Measurements from ENCODE around the gene GZF1. TPM values are rescaled to one million over a fixed set of nuclear protein-coding genes. Genes with fewer than 3 reads are reported as not detected.

GZF1 gene
- total RNA-seq, 2 donors from 2014 or later = 12.9 to 18.7 TPM

DNA sequence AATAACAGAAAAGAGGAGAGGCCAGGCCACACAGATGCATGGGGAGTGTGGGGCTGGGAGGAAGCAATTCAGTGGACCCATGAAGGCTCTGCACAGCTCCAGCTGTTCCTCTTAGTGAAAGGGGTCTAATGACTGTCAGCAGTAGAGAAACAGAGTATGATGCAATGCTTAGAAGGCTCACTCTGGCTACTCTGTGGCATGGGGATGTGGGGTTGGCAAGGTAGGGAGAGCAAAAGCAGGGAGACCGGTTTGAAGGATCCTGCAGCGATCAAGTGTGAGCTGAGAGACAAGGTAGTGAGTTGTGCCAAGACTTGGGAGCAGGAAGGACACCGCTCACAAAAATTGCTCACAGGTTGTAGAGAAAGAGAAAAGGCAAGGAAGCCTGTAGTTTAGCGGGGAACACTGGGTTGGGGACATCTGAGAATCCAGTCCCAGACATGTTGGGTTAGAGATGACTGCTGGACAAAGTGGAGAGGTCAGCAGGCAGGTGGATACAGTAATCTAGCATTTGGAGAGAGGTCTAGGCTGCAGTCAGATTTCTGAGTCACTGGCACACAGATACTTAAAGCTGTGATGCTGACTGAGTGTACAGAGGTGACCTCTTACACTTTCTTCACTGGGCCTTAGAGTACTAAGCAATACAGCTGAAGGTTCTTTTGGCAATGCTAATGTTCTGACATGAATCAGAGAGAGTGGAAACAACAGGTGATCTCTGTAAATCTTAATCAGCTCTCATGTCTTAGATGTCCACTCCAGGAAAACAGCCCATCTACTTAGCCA is 32.2 kb downstream of the GZF1 start:
- intact Hi-C loops (cut with DNase I) = no loop called here
- ATAC-seq = peak in 1 of 2 donors; percentile 15
- DNase-seq = no peak

DNA sequence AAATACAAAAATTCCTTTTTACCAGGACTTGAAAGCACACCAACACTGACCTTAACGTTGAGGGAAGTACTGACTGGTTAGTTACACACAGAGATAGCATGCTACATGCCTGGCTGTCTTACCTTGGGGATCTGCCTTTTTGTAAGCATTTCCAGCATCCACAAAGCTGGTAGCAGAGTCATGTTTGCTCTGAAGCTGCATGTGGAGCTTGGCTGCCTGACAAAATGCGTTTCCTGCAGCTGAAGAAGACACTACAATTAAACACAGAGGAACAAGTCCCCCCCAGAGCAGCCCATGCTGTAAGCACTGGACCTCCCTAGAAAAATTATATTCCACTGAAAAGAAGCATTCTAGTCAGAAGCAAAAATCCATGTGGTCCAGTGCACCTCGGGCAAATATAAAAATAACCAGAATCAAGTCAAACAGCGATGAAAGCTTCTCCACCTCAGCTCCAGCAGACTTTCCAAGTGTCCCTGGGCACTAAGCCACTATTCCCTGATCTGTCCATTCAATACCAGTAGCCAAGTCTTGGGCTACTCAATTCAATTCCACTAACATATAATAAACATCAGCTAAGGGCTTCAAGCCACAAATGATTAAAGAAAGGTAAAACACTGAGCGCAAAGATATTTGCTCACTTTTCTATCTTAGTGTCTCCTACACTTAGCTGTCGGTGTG is 35.1 kb downstream of the GZF1 start:
- intact Hi-C loops (cut with DNase I) = no loop called here
- ATAC-seq = no peak
- DNase-seq = no peak

DNA sequence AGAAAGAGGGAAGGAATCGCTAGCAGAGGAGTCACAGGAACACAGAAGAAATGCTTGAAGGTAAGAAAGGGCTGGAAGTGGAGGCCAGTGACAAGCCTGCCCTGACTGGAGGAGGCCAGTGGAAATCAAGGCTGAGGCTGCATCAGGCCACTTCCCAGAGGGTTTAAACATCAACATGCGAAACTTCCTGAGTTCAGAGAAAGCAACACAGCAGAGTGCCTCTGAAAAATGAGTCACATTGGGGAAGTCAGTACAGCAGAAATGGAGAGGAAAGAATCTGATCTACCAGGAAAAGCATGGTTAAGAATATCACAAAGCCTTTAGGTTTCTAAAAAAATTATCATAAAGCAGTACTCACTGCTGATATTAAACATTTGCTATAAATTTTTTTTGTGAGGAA is 36.0 kb downstream of the GZF1 start:
- DNase-seq = peak; percentile 26
- peak in 1 of 2 donors; percentile 45 for ATAC-seq
- intact Hi-C loops (cut with DNase I) = no loop called here

GRCh38 chr20:23399568-23400241 is 37.7 kb downstream of the GZF1 start:
- ATAC-seq = no peak
- intact Hi-C loops (cut with DNase I) = no loop called here
- no peak for DNase-seq

DNA sequence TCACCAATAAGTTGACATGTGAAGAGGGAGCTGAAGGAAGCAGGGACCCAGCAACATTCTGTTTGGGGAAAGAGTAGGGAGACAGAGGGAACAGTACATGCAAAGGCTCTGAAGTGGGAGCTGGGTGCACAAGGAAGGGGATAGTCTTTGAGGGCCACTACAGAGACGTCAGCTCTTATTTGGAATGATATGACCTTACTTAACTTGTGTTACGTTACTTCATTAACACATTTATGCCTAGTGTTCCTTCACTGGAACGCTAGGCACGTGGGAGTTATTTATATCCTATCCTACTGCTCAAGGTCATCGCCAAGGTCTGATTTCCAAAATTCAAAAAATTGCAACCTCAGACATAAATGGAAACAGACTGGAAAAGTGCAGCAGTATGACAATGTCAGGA is 39.1 kb downstream of the GZF1 start:
- DNase-seq = no peak
- peak; percentile 34 to 55 for ATAC-seq
- intact Hi-C loops (cut with DNase I) = no loop called here

DNA sequence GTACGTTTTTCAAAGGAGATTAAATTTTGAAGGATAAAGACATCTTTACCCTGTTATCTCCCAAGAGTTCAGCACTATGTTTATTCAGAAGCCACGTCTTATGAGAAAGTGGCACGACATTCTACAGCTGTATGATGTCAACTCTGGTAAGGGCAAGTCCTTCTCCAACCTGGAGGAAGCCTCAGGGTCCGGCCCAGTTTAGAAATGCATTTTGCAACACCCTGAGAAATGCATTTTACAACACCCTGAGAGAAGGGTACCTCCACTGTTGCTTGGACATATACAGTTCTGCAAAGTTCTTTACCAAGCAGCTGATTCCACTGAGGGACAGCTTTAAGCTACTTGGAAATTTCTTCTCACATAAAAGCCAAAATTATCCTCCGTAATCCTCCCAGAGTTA is 41.8 kb downstream of the GZF1 start:
- intact Hi-C loops (cut with DNase I) = no loop called here
- no peak for ATAC-seq
- no peak for DNase-seq

- ATAC-seq (peak; percentile 34 to 87), DNase-seq (no peak)
- intact Hi-C loops (cut with DNase I) = no loop called here
Measured at GRCh38 chr20:23404196-23404595, 42.2 kb downstream of the GZF1 start.

DNA sequence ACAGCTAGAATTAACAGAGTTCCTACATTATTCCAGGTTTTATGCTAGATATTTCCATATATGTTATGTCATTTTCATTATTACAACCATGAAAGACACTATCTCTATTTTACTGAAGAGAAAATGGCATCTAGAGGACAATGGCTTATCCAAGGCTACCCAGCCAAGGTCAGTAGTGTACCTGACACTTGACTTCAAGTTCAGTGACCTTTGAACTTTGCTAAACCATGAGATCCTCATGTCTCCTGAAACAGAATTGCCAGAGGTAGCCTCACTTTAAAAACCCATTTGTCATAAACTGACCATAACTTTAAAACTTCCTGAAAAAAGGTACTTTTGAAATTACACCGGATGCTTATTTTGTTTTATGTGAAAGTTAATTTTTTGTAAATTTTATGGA is 44.9 kb downstream of the GZF1 start:
- DNase-seq (no peak), ATAC-seq (no peak)
- intact Hi-C loops (cut with DNase I) = no loop called here

- ATAC-seq = no peak
- DNase-seq = no peak
- intact Hi-C loops (cut with DNase I) = no loop called here
Measured at GRCh38 chr20:23407781-23408464, 45.9 kb downstream of the GZF1 start.

DNA sequence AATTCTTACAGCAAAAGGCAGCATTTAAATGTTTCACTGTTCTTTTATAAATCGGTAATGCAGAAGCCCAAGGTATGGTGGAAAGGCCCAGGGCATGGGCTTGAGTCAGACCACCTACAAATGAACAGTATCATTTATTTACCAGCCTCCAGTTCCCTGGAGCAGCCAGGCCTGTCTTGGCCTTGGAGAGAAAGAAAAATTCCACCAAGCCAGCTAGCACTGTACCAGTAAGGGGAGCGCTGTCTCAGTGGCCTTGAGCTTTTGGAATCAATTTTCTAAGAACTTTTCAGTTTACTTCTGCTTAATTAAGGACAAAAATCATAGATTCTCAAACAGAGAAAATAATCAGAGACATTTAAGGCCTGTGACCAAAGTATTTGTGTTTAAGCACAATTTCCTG is 47.0 kb downstream of the GZF1 start:
- intact Hi-C loops (cut with DNase I) = no loop called here
- ATAC-seq (no peak), DNase-seq (no peak)

- ATAC-seq (no peak), DNase-seq (no peak)
- intact Hi-C loops (cut with DNase I) = no loop called here
Measured at GRCh38 chr20:23409800-23410199, 47.8 kb downstream of the GZF1 start.

DNA sequence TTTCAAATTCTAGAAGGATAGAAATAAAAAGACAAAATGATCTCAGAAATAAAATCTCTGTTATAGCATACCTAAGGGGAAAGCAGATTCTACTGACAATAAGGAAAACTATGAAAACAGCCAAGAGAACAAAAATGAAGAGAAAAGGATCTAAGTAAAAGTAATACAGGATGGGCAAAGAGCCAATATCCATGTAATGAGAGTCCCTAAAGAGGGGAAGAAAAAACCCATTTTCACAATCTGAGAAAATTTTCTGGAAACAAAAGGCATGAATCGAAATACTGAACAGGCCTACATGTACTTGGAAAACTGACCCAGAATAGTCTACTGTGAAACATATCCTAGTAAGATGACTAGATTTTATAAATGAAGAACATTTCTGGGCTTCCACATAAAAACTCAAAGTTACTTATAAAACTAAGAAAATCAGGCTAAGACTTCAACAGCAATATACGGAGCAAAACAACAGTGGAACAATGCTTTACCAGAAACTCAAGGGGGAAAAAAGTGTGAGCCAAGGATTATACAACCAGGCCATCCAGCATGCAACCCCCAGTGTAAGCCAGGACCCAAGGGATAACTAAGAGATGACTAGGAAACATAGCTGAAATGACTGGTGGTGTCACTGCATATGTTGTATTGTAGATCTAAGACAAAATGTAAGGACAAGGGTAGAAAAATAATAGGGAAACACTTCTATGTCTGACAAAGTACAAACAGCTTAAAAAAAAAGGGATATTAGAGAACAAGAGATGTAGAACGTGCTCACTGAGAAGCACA is 49.1 kb downstream of the GZF1 start:
- intact Hi-C loops (cut with DNase I) = no loop called here
- no peak for DNase-seq
- ATAC-seq = no peak

DNA sequence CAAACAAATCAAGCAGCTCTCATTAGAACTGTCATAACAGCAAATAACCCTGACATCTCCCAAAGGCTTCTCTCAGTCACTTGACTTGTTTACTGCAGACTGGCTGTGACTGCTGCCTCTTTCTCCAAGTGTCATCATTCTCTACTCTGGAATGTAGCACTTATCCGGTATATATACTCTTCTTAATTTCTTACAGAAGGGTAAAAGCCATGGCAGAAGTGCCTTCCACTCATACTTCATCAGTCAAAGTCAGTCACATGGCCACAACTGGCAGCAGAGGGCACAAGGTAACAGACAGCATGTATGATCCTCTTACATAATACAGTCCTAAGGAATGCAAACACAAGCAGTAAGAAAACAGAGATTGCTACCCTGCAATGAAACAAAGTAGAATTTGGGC is 50.0 kb downstream of the GZF1 start:
- ATAC-seq (peak in 1 of 2 donors; percentile 49), DNase-seq (no peak)
- intact Hi-C loops (cut with DNase I) = no loop called here

GRCh38 chr20:23413862-23414422 is 52.0 kb downstream of the GZF1 start:
- ATAC-seq = no peak
- no peak for DNase-seq
- intact Hi-C loops (cut with DNase I) = no loop called here

DNA sequence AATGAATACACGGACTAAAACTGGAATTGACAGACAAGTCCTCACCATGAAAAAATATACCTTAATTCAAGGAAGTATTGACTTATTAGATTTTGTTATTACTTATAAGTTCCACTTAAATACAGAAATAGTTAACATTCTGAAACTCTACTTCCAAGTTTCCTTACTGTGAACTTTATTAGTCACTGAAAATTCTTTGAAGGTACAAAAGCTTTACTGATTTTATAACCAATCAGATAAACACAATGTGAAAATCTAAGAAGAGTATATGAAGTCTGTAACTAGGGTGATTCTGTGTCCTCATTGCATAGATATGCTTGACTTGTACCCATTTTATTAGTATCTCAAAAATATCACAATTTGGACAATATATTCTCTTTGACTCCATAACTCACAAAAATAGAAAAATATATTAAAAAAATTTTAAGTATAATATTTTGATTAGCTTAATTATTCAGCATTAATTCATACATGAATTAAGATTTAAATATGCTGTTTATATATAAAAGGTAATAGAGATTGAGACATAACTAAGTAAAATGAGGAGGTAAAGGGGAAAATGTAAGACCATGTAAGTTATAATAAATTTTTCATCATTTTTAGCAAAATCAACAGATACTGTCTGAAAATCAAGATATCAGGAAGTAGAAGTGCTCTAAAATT is 52.7 kb downstream of the GZF1 start:
- intact Hi-C loops (cut with DNase I) = no loop called here
- ATAC-seq (no peak), DNase-seq (no peak)

GRCh38 chr20:23415555-23415954 is 53.6 kb downstream of the GZF1 start:
- DNase-seq = no peak
- ATAC-seq = no peak
- intact Hi-C loops (cut with DNase I) = no loop called here

DNA sequence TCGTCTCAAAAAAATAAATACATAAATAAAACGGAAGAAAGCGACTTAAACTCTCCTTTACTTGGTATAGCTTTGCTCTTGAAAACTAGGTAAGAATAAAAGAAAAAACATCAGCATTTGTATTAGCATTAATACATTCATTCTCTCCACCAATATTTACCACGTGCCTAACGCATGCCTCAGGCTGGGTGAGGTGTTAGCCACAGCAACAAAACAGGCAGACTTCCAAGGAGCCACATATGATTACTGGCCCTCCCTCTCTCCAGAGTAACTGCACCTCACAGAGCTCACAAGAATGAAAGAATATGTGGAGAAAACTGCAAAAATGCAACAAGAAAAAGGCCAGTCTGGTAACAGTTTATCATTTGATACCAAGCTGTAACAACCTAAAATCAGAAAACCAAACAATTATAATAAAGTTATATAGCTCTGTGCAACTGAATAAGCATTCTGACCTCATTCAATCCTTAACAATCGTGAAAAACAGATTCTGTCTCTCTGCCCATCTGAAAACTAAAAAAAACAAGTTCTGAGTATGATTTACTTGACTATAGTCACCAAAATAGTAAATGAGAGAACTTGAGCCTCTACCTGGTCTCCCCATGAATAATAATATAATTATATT is 54.1 kb downstream of the GZF1 start:
- intact Hi-C loops (cut with DNase I) = no loop called here
- DNase-seq = no peak
- ATAC-seq = no peak

GRCh38 chr20:23417861-23418260 is 55.9 kb downstream of the GZF1 start:
- ATAC-seq (no peak), DNase-seq (no peak)
- intact Hi-C loops (cut with DNase I) = no loop called here
